NCI-H82 treated with DMSO at 0.1 percent for 48 hours (cell line): ENCODE results near the gene GALNT15.

Experiments used
- DNase-seq: peaks from one replicate; lab custom pipeline; 2025; ENCODE audit not compliant: unreplicated experiment; lab: John Stamatoyannopoulos, UW

GALNT15 gene

DNA sequence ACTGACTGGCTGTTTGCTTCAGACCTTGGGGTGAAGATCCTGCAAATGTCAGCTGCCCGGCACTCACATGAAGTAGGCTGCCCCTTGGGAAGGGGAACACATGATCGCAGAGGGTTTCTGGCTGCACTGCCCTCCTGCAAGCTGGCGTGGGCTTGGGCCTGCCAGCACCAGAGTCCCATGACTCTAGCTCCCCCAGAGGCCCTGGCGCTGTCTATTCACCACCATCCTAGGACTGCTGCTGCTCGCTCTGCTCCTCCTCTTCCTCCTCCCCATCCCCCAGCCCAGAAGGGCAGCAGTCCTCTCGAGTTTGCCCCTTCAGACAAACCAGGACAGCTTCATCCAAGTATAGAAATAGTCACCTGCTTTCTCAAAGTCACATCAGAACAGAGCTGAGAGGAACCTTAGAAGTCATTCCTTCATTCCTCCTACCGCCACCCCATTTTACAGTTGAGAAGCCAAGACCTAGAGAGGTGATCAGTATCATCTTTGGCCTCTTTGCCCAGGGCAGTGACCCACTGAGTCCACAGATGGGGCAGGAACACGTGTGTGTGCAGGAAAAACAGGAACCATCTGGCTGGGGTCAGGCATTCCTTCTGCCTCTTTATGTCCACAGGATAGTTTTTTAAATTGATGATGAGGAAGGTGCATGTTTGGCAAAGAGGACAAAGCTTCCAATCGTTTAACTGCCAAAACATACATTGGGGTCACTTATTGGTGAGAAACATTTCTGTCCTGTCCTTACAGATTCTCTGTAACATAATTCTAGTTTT, 77.0 kb downstream of the GALNT15 start:
- no peak for DNase-seq

DNA sequence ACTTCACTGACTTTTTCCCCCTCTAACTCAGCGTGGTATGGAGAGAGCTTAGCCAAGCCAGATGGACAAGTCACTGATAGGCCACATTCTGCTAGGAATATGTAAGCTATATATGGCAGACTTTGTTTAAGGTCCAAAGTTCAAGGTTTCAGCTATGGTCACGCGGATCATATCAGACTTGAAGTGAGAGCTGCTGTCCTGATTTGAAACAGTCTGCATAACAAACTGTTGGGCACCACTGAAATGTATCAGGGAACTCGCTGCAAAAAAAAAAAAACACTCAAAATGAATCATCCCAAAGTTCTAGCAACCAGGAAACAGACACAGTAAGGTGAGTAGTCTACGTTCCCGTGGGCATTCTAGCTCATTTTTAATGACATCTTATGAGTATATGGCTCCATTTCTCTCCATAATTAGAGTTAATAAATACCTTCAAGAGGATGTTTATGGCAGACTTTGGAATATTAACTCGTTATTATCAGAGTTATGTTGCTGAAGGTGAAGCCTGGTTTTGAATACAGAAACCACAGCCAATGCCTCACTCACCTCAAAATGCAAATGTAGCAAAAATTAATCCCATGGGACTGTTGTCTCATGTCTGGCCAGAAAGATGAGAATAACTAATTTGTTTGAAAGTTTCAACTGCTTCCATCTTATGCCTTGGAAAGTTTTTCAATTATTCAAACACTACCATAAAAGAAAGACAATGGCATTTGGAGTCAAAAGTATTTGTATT, 77.9 kb downstream of the GALNT15 start:
- no peak for DNase-seq

DNA sequence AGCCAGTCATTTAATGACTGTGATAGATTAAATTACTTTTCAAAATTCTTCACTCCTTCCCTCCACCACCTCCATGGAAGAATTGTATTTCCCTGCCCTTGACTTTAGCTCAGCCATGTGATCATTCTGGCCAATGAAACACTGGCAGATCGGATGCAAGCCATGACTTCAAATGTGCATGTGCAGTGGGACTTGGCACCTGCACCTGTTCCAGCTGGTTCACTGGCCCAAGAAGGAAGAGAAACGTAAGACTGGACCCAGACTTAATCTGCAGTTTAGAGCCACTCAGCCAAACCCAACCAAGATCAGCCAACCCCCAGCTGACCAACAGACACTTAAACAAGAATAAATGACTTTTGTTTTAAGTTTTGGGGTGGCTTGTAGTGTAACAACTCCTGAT, 78.5 kb downstream of the GALNT15 start:
- DNase-seq: no peak

DNA sequence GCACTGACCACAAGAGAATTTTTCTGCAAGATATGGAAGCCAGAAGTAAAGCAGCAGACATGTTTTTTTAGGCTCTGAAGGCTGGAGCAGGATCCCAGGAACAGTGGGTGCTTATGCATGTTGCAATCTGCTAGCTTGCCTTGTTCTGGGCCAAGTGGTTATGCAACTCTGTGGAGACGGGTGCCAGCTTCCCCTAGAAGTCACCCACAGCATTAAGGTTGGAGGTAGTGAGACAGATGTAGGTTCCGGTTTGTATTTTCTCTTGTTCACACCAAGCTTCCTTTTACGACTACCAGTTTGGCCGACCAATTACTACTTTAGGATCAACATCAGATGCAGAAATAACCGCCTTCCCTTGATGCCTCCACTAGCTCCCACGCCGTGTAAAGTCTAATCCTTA, 79.1 kb downstream of the GALNT15 start:
- DNase-seq: no peak

DNA sequence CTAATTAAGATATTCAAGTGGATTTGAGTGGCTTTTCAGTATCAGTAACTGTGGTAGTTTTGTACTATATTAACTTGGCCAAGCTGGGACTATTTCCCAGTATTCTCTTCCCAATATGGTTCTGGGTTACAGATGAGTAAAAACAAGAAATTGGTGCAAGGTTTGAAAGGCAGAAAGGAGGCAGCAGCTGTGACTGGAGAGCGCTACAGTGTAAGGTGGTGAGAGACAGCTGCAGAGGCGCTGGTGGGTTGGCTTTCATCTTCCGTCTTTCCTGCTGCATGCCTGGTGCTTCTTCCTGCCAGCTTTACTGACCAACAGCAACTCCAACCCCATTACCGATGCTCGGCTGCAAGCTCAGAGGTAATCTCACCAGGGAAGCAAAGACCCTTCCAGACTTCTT, 80.4 kb downstream of the GALNT15 start:
- no peak for DNase-seq

DNA sequence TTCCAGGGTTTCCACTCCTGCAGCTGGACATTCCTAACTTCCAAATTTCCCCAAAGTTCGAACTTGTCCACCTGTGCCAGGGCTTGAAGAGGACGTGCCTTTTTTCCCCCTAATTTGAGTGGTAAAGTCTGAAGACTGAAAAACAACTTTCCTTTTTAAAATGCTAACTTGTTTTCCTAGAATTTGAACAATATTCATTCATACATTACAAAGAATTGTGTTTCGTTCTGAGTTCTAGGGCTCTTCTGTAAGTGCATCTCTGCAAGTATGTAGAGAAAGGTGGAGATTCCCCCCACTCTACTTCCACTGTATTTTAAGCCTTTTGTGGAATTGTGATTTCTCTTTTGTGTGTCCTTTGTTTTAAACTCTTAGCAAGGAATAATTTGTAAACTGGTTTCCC, 80.8 kb downstream of the GALNT15 start:
- DNase-seq: no peak

DNA sequence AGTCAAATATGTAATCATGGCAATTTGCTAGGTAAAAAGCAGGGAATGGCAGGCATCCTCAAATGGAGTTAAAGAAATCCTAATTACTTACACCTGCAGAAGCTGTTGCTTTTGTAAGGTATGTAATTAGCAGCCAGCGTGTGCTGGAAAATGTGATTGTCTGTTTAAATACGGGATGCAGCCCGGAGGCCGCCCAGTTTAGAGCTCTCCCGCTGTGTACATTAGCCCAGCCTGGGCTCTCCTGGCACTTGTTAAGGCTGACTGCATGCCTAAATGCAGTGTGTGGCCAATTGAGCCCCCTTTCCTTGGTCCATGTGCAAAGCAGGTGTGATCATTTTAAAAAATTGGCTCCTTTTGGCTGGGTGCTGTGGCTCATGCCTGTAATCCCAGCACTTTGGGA, 81.2 kb downstream of the GALNT15 start:
- DNase-seq: no peak

DNA sequence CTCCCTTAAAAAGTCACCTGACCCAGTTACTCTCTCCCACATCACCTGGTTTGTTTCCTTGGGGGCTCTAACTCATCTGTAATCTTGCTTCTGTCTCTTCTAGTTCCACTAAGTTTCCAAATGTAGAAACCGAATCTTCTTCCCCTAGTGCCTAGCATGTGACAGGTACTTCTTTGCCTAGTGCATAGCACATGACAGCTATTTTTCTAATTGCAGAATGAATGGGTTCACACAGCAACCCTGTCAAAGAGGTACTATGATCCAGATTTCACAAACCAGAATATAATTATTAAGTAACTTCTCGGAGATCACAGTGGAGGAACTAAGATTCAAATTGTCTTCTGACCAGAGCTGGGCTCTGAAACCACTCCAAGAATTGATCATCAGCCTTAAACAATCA, 82.8 kb downstream of the GALNT15 start:
- DNase-seq: no peak

DNA sequence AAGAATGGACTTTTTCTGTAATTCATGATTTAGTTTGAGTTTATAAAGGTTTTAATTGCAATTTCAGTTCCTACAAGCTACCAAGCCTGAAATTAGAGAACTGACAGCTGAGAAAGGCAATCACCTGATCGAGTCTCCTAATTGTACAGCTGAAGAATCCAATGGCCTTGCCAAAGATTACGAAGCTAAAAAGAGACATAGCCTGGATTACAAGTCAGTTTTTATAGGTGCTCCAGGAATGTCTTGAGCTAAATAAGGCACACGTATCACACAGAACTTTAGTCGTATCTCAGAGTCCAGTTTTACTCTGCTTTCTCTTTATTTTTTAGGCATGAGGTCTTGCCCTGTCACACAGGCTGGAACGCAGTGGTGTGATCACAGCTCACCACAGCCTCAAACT, 83.7 kb downstream of the GALNT15 start:
- no peak for DNase-seq

DNA sequence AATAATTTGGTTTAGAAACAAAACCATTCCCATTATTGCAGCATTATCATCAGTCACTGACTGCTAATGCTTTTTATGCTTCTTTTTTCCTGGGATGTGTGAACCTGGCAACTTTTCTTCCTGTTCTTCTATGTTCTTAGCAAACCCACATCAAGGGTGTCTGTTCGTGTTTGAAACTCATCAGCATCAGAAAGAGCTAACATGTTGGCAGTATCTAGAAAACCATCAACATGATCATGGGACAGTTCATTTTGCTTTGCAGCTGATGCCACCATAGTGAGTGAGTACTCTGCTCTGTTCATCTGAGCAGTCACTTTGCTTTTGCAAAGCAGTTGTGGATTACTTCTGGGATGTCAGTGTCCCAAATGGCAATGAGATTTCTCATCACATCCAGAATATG, 84.4 kb downstream of the GALNT15 start:
- DNase-seq: no peak

DNA sequence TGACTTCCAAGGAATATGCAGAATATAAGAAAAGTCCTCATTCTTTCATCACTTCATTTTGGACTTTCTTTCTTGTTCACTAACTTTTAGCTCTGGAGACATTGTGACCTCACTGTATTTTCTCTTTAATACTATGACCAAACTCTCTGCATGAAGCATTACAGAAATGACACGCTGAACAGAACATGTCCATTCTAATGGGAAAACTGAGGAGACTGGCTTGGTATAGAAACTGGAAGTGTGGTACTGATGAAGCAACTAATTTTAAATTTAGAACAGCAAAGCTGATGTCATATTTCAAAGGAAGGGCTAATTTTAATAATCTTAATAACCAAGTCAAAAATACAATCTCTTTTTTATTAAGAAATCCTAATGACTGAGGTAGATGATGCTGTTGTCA, 85.6 kb downstream of the GALNT15 start:
- no peak for DNase-seq

DNA sequence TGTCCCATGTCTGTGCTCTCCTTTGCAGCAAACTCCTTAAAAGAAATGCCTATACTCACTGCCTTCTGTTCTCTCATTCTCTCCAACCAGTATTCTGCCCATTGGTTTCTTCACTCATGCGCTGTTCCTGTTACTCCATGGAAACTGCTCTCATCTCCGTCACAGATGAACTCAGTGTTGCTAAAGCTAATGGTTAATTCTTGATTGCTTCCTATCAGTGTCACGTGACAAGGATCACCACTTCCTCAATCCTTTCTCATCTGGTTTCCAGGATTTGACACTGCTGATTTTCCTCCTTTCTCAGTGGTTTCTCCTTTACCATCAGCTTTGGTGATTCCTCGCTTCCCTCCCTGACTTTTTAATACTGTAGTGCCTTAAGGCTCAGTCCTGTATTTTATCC, 87.7 kb downstream of the GALNT15 start:
- no peak for DNase-seq

DNA sequence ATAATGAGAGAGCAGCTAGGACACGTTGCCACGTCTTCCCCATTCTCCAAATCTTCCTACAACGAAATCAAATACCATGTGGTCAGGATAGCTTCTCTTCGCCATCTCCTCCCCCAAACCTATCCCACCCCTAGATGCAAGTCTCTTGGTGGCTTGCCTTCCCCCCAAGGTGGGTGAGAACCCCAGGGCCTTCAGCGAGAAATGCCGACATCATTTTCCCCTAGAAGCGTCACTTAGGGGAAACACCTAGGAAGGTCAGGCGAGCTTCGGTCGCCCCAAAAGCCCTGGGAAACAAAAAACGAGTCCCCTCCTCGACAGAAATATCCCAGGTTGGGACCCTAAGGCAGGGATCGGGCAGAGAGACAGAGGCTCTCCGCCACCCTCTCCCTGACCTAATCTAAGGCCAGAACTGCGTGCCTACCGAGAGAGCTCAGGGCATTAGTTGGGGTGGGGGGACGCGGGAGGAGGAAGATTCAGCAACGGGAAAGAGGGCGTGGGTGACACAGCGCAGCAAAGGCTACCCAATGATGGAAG, 89.8 kb downstream of the GALNT15 start:
- DNase-seq: no peak

DNA sequence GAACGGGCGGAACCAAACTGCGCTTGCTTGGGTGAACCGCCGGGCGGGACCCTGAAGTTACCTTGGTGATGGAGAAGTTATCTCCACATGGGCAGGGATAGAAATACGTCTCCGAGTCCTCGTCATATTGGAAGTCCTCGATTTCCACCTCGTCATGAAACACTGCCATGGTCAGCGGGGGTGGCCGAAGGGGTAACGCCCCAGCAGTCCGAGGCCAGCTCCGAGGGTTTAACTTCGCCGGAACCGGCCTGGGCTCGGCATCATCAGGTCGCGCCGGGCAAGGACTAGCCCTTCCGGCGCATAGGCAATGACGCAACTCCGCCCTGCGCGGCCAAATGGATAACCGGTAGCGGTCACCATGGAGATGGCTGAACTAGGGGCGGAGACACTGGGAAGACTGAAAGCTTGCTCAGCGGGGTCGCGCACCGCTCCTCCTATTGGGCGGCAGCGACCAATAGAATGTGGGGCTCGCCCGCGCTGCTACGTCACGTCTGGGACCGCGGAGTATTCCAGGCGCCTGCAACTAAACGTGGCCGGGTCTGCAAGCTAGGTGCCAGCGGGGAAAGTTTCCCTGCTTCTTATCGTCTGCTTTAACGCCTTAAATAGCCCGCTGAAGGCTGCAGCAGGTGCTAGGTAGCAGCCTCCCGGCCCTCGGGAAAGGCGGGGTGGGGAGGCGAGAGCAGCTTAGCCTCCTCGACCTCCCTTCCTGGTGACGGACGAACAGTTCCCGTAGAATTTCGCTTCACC, 90.4 kb downstream of the GALNT15 start, which contains the start of the genes DPH3 and OXNAD1:
DPH3 (minus strand) TSS at position 236 of the 747 bp plus-strand sequence; CDS start at position 169, 67 bp downstream.
OXNAD1 (plus strand) TSS at position 505 of the 747 bp plus-strand sequence. CDS start 5,741 bp downstream, outside the sequence.
- peak; percentile 91 for DNase-seq

DNA sequence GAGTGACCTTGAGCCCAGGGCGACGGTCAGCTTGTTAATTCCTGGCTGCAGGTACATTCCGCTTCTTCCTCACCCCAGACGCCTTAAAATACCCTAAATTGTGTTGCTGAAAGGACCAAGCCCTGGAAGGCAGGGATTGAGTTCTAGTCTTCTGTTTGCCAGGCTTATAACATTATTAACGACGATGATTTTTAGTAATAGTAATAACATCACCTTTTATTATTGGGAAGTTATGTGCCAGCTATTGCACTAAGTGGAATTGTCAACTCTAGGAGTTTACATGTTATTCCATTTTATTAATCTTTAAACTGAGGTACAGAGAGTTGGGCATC, 90.9 kb downstream of the GALNT15 start:
- no peak for DNase-seq

DNA sequence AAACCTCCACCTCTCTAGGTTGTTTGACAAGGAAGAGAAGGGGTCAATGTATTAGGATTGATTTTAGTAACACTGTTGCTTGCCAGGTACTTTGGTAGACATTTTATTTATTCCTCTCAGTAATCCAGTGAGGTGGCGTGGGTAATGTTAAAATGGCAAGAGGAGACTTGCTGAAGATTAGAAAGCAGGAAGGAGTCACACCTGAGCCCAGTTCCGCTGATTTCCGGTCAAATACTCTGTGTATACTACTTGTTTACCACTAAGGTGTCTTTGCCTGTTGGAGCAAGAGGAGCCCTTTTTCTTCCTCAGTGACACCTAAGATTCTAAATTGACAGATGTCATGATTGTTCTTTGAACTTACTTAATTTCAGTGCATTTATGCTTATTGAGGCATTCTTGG, 92.2 kb downstream of the GALNT15 start:
- DNase-seq: no peak

DNA sequence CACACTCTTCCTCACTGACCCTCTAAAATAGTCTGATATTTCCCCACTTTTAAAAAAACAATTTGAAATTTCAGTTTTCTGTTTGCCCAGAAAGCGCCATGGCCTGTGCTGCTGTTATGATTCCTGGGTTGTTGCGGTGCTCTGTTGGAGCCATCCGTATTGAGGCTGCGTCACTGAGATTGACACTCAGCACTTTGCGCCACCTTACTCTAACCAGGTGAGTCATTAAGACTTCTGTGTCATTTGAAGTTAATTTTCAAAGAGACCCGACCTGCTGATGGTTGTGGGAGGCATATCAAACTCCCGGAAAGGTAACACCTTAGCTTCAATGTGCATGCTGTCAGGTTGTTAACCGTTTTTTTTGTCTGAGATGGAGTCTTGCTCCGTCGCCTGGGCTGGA, 96.4 kb downstream of the GALNT15 start:
- no peak for DNase-seq

DNA sequence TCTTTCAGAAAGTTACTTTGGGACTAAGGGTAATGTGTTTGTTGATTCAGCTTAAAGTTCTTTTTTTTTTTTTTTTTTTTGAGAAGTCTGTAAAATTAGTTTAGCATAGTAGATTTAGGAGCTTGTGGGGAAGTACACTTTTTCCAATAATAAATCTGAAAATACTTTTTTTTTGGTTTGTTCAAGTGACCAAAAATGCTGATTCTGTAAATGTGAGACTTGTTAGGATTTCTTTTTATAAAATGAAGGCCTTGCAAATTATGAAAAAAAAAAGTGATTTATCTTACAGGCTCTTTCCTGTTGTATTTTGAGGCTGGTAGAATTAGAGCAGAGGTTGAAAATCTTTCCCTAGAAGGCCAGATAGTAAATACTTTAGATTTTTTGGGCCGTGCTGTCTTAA, 98.1 kb downstream of the GALNT15 start:
- no peak for DNase-seq

DNA sequence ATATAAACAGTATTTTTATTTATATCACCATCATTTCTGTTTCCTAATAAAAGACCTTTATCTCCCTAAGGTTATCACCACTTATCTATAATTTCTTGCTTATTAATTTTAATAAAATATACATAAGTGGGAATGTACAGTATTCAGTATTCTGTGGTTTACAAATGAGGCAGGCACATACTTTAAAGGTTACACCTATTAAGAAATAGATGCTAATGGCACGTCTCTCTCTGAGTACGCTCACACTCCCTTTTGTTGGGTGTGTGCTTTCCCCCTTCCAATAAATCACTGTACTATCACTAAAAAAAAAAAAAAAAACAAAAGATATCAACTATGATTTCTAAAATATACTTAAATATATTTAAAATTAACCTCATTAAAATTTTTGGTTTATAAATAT, 99.4 kb downstream of the GALNT15 start:
- DNase-seq: no peak

DNA sequence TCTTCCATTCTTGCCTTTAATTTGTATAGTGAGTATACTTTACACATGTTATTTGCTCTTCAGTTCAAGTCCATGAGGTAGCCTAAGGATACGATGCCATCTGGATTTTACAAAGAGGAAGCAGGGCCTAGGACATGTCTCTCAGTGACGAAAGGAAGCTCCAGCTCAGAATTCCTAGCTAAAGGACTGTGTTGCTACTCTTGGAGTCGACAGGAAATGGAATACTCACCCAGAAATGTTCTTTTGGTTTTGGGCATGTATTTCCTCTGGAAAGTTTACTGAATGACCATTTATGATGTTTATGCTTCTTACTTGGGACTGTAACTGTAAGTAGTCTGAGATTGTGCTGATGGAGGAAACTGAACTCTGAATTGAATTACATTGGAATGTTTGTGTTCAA, 103.0 kb downstream of the GALNT15 start:
- no peak for DNase-seq

DNA sequence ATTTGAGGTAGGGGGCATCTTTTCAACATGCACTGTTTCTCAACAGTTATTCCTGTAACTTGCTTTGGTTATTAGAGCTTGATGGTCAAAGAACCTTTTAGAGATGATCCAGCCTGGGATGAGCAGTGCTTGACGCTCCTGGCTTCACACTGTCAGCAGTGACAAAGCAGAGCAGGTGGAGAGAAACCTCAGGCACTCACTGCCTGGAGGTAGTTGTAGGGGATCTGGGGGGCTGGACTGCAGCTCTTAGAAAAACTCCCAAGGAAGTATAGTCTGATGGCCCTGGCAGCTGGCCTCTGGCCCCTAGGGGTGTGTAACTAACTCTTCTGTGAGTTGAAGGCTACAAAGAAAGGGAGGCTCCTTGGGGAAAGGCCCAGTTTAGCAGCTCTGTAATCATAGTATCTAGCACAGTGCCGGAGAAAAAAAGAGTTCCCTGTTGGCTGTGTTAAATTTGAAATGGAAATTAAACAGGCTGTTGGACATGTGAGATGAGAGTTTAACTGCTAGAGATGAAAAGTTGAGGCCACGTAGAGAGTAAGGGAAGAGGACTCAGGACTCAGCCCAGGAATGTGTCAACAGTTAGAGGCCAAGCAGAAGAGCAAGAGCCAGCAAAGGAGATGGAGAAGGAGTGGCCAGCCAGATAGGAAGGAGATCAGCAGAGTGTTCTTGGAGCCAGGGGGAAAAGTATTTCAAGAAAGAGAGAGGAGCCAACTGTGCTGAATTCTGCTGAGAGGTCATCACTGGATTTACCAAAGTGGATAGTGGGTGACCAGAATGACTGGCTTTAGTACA, 104.7 kb downstream of the GALNT15 start:
- DNase-seq: no peak
